HG02840 (cell line): ENCODE results near the gene ETFA.
"Not testable (repeated sequence)": the region's sequence is repeated elsewhere in the genome, so short reads cannot be mapped to it uniquely, and the experiment has no call there.

Source experiments
- ATAC-seq: cut with Tn5 transposase; IDR thresholded peaks from one replicate; pipeline ENCODE4 v1.9.1; 2021; ENCODE audit warnings: mild to moderate bottlenecking, moderate library complexity, moderate number of reproducible peaks; ENCODE audit not compliant: unreplicated experiment, low FRiP score

The ETFA gene

DNA sequence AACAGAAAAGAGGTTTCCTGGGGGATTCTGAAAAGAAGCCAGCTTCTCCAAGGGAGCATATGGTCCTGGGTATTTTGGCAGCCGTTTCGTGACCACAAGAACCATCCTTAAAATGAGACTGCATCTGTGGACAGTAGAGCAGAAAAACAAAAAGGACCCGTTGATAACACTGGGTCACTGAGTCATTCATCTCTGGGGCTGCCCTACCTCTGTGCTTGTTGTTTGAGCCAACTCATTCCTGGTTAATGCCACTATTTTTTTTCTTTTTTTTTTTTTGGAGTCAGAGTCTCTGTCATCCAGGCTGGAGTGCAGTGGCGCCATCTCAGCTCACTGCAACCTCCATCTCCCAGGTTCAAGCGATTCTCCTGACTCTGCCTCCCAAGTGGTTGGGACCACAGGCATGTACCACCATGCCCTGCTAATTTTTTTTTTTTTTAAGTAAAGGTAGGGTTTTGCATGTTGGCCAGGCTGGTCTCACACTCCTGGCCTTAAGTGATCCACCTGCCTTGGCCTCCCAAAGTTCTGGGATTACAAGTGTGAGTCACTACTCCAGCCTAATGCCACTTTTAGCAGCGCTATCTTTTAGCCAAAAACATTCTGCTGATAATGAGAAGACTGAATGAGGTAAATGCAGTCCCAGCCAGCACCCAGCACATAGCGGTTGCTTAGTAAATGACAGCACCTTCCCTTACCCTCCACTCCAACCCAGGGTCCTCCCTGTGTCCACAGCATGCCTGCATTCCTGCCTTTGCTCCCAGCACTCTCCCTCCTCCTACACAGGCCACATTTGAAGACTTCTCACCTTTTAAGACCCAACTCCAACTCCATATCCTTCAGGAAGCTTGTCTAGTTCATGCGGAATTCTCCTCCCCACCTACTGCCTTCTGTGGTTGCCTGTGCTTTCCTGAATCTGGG is 16.2 kb upstream of the ETFA start:
- ATAC-seq = no peak

- no peak for ATAC-seq
Observed at GRCh38 chr15:76325704-76326103, 14.4 kb upstream of the ETFA start.

DNA sequence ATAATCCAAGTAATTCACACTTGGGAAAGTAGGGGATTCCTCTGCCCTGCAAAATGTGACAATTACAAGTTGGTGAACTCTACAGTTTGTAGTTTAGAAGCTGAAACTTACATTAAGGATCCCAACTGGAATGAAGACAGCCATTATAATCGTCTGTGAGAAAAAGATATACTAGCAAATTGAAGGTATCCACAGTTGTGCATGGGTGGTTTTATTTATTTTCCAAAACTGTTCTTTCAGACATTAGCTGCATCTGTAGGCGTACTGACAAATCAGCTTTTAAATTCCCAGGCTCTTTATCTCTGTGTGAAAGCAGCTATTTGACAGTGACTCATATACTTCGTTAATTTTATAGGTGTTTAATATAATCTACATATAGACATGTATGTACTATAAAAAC is 12.8 kb upstream of the ETFA start:
- ATAC-seq = no peak

DNA sequence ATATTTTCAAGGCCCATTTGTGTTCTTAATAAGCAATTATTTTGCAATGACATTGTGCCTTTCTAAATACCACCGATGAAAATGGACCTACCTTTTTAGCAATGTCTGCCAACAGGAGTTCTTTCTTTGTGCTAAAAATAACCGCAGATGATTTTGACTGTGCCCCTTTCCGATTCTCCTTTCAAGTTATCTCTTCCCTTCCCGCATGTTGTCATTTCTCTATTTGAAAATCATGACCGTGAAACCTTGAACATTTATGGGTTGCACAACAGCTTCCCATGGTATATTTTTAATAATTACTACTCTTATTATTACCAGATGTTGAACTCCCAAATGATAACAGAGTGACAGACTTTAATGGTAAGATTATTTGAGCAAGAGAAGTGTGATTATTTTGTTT is 10.3 kb upstream of the ETFA start:
- ATAC-seq = no peak

DNA sequence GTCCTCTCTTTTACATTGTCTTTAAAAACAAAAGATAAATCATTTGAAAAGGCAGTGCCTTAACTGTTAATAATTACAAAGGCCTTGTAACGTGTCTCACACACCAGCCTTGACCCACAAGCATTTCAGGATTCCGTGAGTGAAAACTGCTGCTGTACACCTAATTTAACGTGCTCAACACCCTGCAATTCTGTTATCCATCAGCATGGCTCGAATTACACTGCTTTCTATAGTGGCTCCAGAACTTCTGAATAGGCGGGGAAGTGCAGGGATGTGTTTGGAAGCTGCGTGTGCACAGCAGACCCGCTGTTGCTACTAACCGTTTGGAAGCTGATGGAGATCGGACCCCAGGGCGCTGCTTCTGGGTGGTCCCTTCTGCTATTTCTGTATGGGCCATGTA is 9.9 kb upstream of the ETFA start:
- ATAC-seq = no peak

GRCh38 chr15:76320012-76320411 is 8.7 kb upstream of the ETFA start:
- ATAC-seq = no peak

DNA sequence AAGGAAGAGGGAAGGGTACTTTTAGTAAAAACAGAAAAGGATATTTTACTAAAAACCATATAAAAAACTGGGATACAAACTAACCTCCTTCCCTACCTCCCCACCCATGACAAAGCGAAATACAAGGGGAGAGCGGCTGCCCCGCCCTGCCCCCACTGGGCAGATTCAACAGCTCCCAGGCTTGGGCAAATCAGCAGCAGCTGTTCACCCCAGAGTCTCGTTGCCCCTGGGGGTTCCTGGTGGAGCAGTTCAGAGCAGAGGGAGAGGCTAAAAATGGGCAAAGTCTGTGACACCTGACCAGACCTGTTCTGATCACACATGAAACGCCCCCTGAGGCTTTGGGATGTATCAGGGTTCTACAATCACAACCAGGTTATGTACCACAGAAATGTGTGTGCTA is 2.5 kb upstream of the ETFA start:
- no peak for ATAC-seq

DNA sequence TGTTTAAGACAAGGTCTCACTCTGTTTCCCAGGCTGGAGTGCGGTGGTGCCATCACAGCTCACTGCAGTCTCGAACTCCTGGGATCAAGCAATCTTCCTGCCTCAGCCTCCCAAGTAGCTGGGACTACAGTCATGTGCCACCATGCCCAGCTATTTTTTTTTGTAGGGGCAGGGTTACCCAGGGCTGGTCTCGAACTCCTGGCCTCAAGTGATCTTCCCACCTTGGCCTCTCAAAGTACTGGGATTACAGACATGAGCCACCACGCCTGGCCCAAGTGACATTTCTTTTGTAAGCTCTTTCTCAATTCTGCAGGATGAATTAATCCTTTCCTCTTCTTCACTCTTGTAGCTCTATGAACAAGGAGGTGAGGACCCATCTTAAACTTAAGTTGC is 1.9 kb upstream of the ETFA start:
- ATAC-seq = not testable (repeated sequence)

- ATAC-seq = no peak
Observed at GRCh38 chr15:76312540-76313174, 1.4 kb upstream of the ETFA start.

- peak; percentile 5 for ATAC-seq
Observed at GRCh38 chr15:76310475-76311099, 682 bp downstream of the ETFA start.

GRCh38 chr15:76309601-76310330 is 1.5 kb downstream of the ETFA start:
- ATAC-seq = no peak

DNA sequence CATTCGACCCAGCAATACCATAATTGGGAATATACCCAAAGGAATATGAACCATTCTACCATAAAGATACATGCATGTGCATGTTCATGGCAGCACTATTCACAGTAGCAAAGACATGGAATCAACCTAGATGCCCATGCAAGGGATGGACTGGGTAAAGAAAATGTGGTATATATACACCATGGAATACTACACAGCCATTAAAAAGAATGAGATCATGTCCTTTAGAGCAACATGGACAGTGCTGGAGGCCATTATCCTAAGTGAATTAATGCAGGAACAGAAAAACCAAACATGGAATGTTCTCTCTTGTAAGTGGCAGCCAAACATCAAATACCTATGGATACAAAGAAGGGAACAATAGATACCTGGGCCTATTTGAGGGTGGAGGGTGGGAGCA is 7.4 kb downstream of the ETFA start:
- no peak for ATAC-seq

- no peak for ATAC-seq
Observed at GRCh38 chr15:76299786-76300185, 11.5 kb downstream of the ETFA start.

DNA sequence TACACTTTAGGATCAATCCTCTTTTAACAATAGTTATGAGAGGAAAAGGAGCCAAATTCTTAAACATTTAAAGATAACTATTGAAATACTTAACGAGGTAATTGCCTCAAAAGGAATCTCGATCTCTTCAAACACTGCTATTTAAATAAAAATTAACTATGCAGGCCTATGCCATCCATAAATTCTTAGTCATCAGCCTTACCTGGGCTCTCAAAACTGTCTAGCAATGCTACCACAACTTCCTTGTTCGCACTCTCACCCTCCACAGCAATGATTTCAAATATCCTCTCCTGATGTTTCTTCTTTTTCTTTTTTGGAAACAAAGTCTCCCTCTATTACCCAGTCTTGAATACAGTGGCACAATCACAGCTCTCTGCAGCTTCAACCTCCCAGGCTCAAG is 12.3 kb downstream of the ETFA start:
- no peak for ATAC-seq

GRCh38 chr15:76297951-76298350 is 13.3 kb downstream of the ETFA start:
- not testable (repeated sequence) for ATAC-seq

DNA sequence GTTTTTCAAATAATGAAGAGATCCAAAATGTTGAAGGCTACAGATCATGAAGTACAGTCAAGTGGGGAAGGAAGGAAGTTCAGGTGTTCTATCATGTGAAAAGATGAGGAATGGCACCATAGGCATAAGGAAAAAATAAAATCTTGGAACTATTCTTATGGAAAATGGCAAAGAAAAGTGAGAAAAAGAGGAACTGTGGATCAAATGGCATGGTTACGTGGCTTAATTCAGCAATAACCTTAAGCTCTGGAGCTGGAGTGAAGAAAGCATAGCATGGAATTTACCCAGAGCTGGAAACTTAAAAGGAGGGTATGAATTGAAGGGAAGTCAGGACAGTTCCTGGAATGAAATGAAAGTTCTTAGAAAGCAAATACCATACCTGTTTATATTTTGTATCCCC is 14.4 kb downstream of the ETFA start:
- ATAC-seq = no peak

GRCh38 chr15:76294463-76294862 is 16.8 kb downstream of the ETFA start:
- ATAC-seq = not testable (repeated sequence)

GRCh38 chr15:76293361-76293760 is 17.9 kb downstream of the ETFA start:
- no peak for ATAC-seq

GRCh38 chr15:76289582-76289981 is 21.7 kb downstream of the ETFA start:
- ATAC-seq = no peak

GRCh38 chr15:76286271-76286879 is 24.9 kb downstream of the ETFA start:
- no peak for ATAC-seq
